Activated naive CD4-positive, alpha-beta T cell treated with anti-CD3 and anti-CD28 coated beads, Interleukin-2, amount 50 U/mL, for 16 hours (primary cell): Measurements from ENCODE around the gene MED10.

Experiments
- DNase-seq: peaks from one replicate; pipeline ENCODE4 v3.0.0-alpha.2; 2020

The MED10 gene

GRCh38 chr5:6348476-6349000 lies 29.8 kb downstream of the MED10 start:
- no peak for DNase-seq

GRCh38 chr5:6347673-6348072 lies 30.7 kb downstream of the MED10 start:
- DNase-seq = no peak

- DNase-seq = no peak
Observed at GRCh38 chr5:6347165-6347564, 31.2 kb downstream of the MED10 start.

GRCh38 chr5:6344593-6344989 lies 33.8 kb downstream of the MED10 start:
- DNase-seq = no peak

- no peak for DNase-seq
Observed at GRCh38 chr5:6343951-6344592, 34.3 kb downstream of the MED10 start.

GRCh38 chr5:6342689-6343315 lies 35.5 kb downstream of the MED10 start:
- DNase-seq = no peak

- DNase-seq = no peak
Observed at GRCh38 chr5:6340100-6340499, 38.2 kb downstream of the MED10 start.

- no peak for DNase-seq
Observed at GRCh38 chr5:6338871-6339270, 39.5 kb downstream of the MED10 start.

- no peak for DNase-seq
Observed at GRCh38 chr5:6338135-6338534, 40.2 kb downstream of the MED10 start.

GRCh38 chr5:6333182-6333905 lies 45.0 kb downstream of the MED10 start:
- no peak for DNase-seq

- no peak for DNase-seq
Observed at GRCh38 chr5:6328173-6328572, 50.2 kb downstream of the MED10 start.

- DNase-seq = no peak
Observed at GRCh38 chr5:6326776-6327175, 51.6 kb downstream of the MED10 start.

GRCh38 chr5:6322163-6322713 lies 56.1 kb downstream of the MED10 start:
- DNase-seq = no peak
